Transverse colon (tissue), 4 donors: ENCODE results near the gene ING4. TPM values are rescaled to one million over a fixed set of nuclear protein-coding genes. Genes with fewer than 3 reads are reported as not detected.

ENCODE experiments used
- DNase-seq: peaks from one replicate; pipeline ENCODE4 v3.0.0-alpha.2; 2019
- H3K27ac ChIP-seq, 4 donors: fragments of 200-600 bp; sonication (generic); 2 replicates each; pipeline ENCODE4 v1.5.1; 2016 to 2018; ENCODE audit warnings: inconsistent platforms in 4 of 4
- H3K27me3 ChIP-seq: fragments of 200-600 bp; sonication (generic); 2 replicates; pipeline ENCODE4 v1.5.1; 2017; ENCODE audit warnings: inconsistent platforms
- H3K36me3 ChIP-seq, 4 donors: fragments of 200-600 bp; sonication (generic); 2 replicates each; pipeline ENCODE4 v1.5.1; 2017 to 2019; ENCODE audit warnings: inconsistent platforms in 4 of 4
- H3K4me1 ChIP-seq, 4 donors: fragments of 200-600 bp; sonication (generic); 2 replicates each; pipeline ENCODE4 v1.5.1; 2017 to 2020; ENCODE audit warnings: inconsistent platforms in 4 of 4
- H3K4me3 ChIP-seq, 4 donors: fragments of 200-600 bp; sonication (generic); 1 replicate in 1 of 4; 2 replicates in 3 of 4; pipeline versions ENCODE4 v1.5.1 to v1.6.1; 2017 to 2019; ENCODE audit warnings: inconsistent platforms in 4 of 4
- H3K9me3 ChIP-seq, 2 donors: fragments of 200-600 bp; sonication (generic); 2 replicates each; pipeline ENCODE4 v1.5.1; 2017 to 2019; ENCODE audit warnings: inconsistent platforms in 2 of 2
- CTCF ChIP-seq, 5 experiments: fragments of 200-600 bp in 3 of 5; fragments of 450-650 bp in 2 of 5; sonication (generic) in 3 of 5; IDR thresholded peaks; 1 replicate in 2 of 5; 2 replicates in 3 of 5; pipeline ENCODE4 v1.5.1; 2016 to 2017; ENCODE audit warnings: antibody characterized with exemption in 5 of 5, inconsistent platforms in 3 of 5, mild to moderate bottlenecking in 2 of 5, moderate library complexity in 1 of 5
- EP300 ChIP-seq: sonication (generic); formaldehyde crosslinking; IDR thresholded peaks from one replicate; pipeline ENCODE4 v1.6.1; 2017; ENCODE audit warnings: antibody characterized with exemption, low read depth
- POLR2A ChIP-seq: fragments of 450-650 bp; IDR thresholded peaks from one replicate; pipeline ENCODE4 v1.6.1; 2016; ENCODE audit warnings: antibody characterized with exemption, mild to moderate bottlenecking, moderate library complexity
- POLR2AphosphoS5 ChIP-seq, 3 donors: sonication (generic); formaldehyde crosslinking; IDR thresholded peaks; one replicate each; pipeline ENCODE4 v1.6.1; 2016; ENCODE audit warnings: antibody characterized with exemption in 3 of 3
- whole genome bisulfite sequencing, 2 donors: methylation state at CpG; one replicate each; pipeline ENCODE4 v1.1.5; 2018; ENCODE audit warnings: low coverage in 1 of 2; 5-methylcytosine and 5-hydroxymethylcytosine counted together
- in situ Hi-C, 4 donors: fragments of 200-750 bp; cut with MboI; loops; one replicate each; pipeline versions ENCODE4 v1.15.0 to v1.15.1; 2017; ENCODE audit warnings: low sequenced_read_pairs in 3 of 4, low pct_ligation_motif_present in 1 of 4, low pct_unique_long_range_greater_than_20kb in 1 of 4
- intact Hi-C: fragments of 100-400 bp; cut with DNase I; formaldehyde crosslinking; loops from one replicate; pipeline ENCODE4 v1.15.1; 2023; ENCODE audit warnings: low total_unique reads
- total RNA-seq, 4 donors: library from RNA; depleted of rRNA; stranded (reverse); fragments of >200 nt; gene quantifications; one replicate each; pipeline ENCODE4 v1.1.0, GENCODE V29; 2016

The ING4 gene
- total RNA-seq, 4 donors from 2014 or later: 41.8 to 165 (median 56.6) TPM

GRCh38 chr12:6701078-6701768 lies 38.3 kb upstream of the ING4 start:
- no peaks in the 10 kb centered on the region for H3K9me3 ChIP-seq
- peak overlapping the region in 3 of 4 donors; percentile 33 to 50 (median 41) for H3K4me3 ChIP-seq
- H3K36me3 ChIP-seq: no peaks in the 10 kb centered on the region
- TF ChIP-seq POLR2AphosphoS5 (IDR thresholded peaks at IDR 0.05) (no peak), EP300 (no peak), POLR2A (no peak), CTCF (IDR thresholded peaks at IDR 0.05) (no peak)
- no peak overlapping the region for H3K27ac ChIP-seq
- H3K4me1 ChIP-seq: peaks cover 12 to 13% (median 13%) of the 10 kb centered on the region in 4 donors
- H3K27me3 ChIP-seq: peaks cover 85% of the 10 kb centered on the region
- in situ Hi-C loops: no loop called here
- intact Hi-C loops: no loop called here
- no peak for DNase-seq
- 39 to 63% methylated on average over 1 to 13 of the region's 13 CpGs for WGBS, 2 donors

GRCh38 chr12:6700646-6701051 lies 37.7 kb upstream of the ING4 start, which contains the start of gene PIANP:
TSS of gene PIANP (minus strand) at chr12:6700815. CDS start at chr12:6698061, 2,754 bp downstream.
- H3K4me1 ChIP-seq: peaks cover 12 to 13% (median 13%) of the 10 kb centered on the region in 4 donors
- peaks cover 80% of the 10 kb centered on the region for H3K27me3 ChIP-seq
- no peaks in the 10 kb centered on the region for H3K36me3 ChIP-seq
- peak; percentile 48 for DNase-seq
- intact Hi-C loops: no loop called here
- TF ChIP-seq POLR2A (no peak), POLR2AphosphoS5 (IDR thresholded peaks at IDR 0.05) (no peak), EP300 (no peak), CTCF (IDR thresholded peaks at IDR 0.05) (no peak)
- in situ Hi-C loops: no loop called here
- peak within 1 kb of the TSS; percentile 33 to 50 (median 42) for H3K4me3 ChIP-seq
- WGBS, 2 donors: 17% methylated on average over 5 of the region's 43 CpGs; no CpG with 5 or more reads in 1 of the 2 donors
- H3K9me3 ChIP-seq: no peaks in the 10 kb centered on the region
- H3K27ac ChIP-seq: no peak within 1 kb of the TSS

GRCh38 chr12:6699989-6700645 lies 37.2 kb upstream of the ING4 start:
- Histone ChIP-seq H3K36me3 (no peaks in the 10 kb centered on the region), H3K4me1 (peaks cover 12 to 13% (median 13%) of the 10 kb centered on the region in 4 donors), H3K4me3 (peak overlapping the region; percentile 33 to 50 (median 42)), H3K27ac (no peak overlapping the region), H3K27me3 (peaks cover 75% of the 10 kb centered on the region), H3K9me3 (no peaks in the 10 kb centered on the region)
- no peak for TF ChIP-seq EP300
- no peak for TF ChIP-seq CTCF (IDR thresholded peaks at IDR 0.05)
- no peak for TF ChIP-seq POLR2A
- TF ChIP-seq POLR2AphosphoS5 (IDR thresholded peaks at IDR 0.05): no peak
- intact Hi-C loops (no loop called here), in situ Hi-C loops (no loop called here)
- 2% methylated on average over 41 of the region's 65 CpGs; no CpG with 5 or more reads in 1 of the 2 donors for WGBS, 2 donors
- peak; percentile 13 for DNase-seq

GRCh38 chr12:6699259-6699988 lies 36.5 kb upstream of the ING4 start:
- DNase-seq: no peak
- Histone ChIP-seq H3K27ac (no peak overlapping the region), H3K4me3 (peak overlapping the region; percentile 33 to 50 (median 42)), H3K36me3 (no peaks in the 10 kb centered on the region), H3K9me3 (no peaks in the 10 kb centered on the region), H3K4me1 (peaks cover 12 to 13% (median 13%) of the 10 kb centered on the region in 4 donors), H3K27me3 (peaks cover 69% of the 10 kb centered on the region)
- 25% methylated on average over 15 to 16 of the region's 16 CpGs for WGBS, 2 donors
- intact Hi-C loops: no loop called here
- in situ Hi-C loops: no loop called here
- TF ChIP-seq POLR2A (no peak), EP300 (no peak), POLR2AphosphoS5 (IDR thresholded peaks at IDR 0.05) (no peak), CTCF (IDR thresholded peaks at IDR 0.05) (no peak)
